GM18858 (cell line): ENCODE data around the gene TEX47.

Experiments
- ATAC-seq: cut with Tn5 transposase; IDR thresholded peaks from one replicate; pipeline ENCODE4 v1.9.1; 2021; ENCODE audit not compliant: unreplicated experiment

Gene TEX47

GRCh38 chr7:88795553-88795952 lies at the start of gene TEX47:
Gene TEX47 (minus strand): TSS chr7:88795737. CDS start chr7:88794942, 795 bp downstream.
- no peak for ATAC-seq

GRCh38 chr7:88845091-88845490 lies 49.6 kb upstream of the TEX47 start:
- ATAC-seq: no peak

- ATAC-seq: no peak
These were observed 46.7 kb upstream of the TEX47 start for GRCh38 chr7:88842201-88842600.

GRCh38 chr7:88835147-88835728 lies 39.7 kb upstream of the TEX47 start:
- peak; percentile 90 for ATAC-seq

GRCh38 chr7:88826222-88826621 lies 30.7 kb upstream of the TEX47 start:
- ATAC-seq: peak; percentile 49

- ATAC-seq: no peak
These were observed 23.0 kb upstream of the TEX47 start for GRCh38 chr7:88818552-88818951.

- no peak for ATAC-seq
These were observed 10.9 kb upstream of the TEX47 start for GRCh38 chr7:88806280-88807037.

GRCh38 chr7:88801046-88801445 lies 5.5 kb upstream of the TEX47 start:
- ATAC-seq: no peak

- ATAC-seq: no peak
These were observed 3.2 kb downstream of the TEX47 start for GRCh38 chr7:88792361-88792760.

- ATAC-seq: no peak
These were observed 3.6 kb downstream of the TEX47 start for GRCh38 chr7:88791891-88792290.

- peak; percentile 54 for ATAC-seq
These were observed 6.0 kb downstream of the TEX47 start for GRCh38 chr7:88789480-88790064.

- no peak for ATAC-seq
These were observed 7.8 kb downstream of the TEX47 start for GRCh38 chr7:88787777-88788176.

- no peak for ATAC-seq
These were observed 19.7 kb downstream of the TEX47 start for GRCh38 chr7:88775838-88776237.

- no peak for ATAC-seq
These were observed 22.8 kb downstream of the TEX47 start for GRCh38 chr7:88772776-88773175.

GRCh38 chr7:88771417-88771816 lies 24.1 kb downstream of the TEX47 start:
- ATAC-seq: no peak

GRCh38 chr7:88761779-88762178 lies 33.8 kb downstream of the TEX47 start:
- no peak for ATAC-seq

- no peak for ATAC-seq
These were observed 35.4 kb downstream of the TEX47 start for GRCh38 chr7:88760136-88760515.

- no peak for ATAC-seq
These were observed 36.1 kb downstream of the TEX47 start, which contains the start of gene ZNF804B for GRCh38 chr7:88759230-88760135. Gene ZNF804B (plus strand): TSS chr7:88759700. CDS start chr7:88759977, 277 bp downstream.

- no peak for ATAC-seq
These were observed 36.9 kb downstream of the TEX47 start for GRCh38 chr7:88758381-88759229.

GRCh38 chr7:88757371-88757770 lies 38.2 kb downstream of the TEX47 start:
- no peak for ATAC-seq
